K562 (cell line): ENCODE results near the gene TMEM204. TPM values are rescaled to one million over a fixed set of nuclear protein-coding genes. Genes with fewer than 3 reads are reported as not detected.
A peak's percentile ranks its signal among the peaks of the same experiment; 100 is the strongest.

Experiments
- ATAC-seq: fragments of 200-7000 bp; cut with Tn5 transposase; 3 replicates; pipeline ENCODE4 v1.9.1; 2020; ENCODE audit warnings: moderate library complexity
- BruUV-seq: library from RNA; stranded (reverse); fragments of 400-500 nt; replicated peaks from 2 replicates; lab custom pipeline; 2021; lab: Mats Ljungman, UMichigan
- CTCF ChIA-PET: fragments of 300-600 bp; formaldehyde crosslinking; extraction: SDS; loops from one replicate; lab custom pipeline; 2021; ENCODE audit warnings: low intra/inter-chr PET ratio; lab: Yijun Ruan, JAX
- POLR2A ChIA-PET: fragments of 300-600, 350-650 bp; sonication (Branson Sonifier 250); formaldehyde crosslinking; extraction: SDS; loops from one replicate; lab custom pipeline; 2021; ENCODE audit warnings: antibody characterized with exemption, inconsistent platforms; lab: Yijun Ruan, JAX
- DNase-seq, 4 experiments: peaks; one replicate each; pipeline versions ENCODE4 v3.0.0 to v3.0.0-alpha.2; 2011 to 2018; ENCODE audit warnings: low spot score in 3 of 4, mixed read lengths in 3 of 4; ENCODE audit errors: extremely low read depth in 1 of 4
- FAIRE-seq: peaks from 2 replicates; lab custom pipeline; 2011; peaks lifted over from hg19 to GRCh38; lab: Jason Lieb, UNC
- H2AFZ ChIP-seq: 2 replicates; pipeline ENCODE4 v1.6.0; 2011; ENCODE audit warnings: low read depth, low read length, control low read depth, inconsistent platforms
- H3K27ac ChIP-seq: fragments of 200-600 bp; 3 replicates; pipeline ENCODE4 v1.8.0; 2011; ENCODE audit warnings: low read depth, mild to moderate bottlenecking, control low read depth, inconsistent platforms, low read length, moderate library complexity, mixed read lengths; ENCODE audit errors: extremely low read depth
- H3K27me3 ChIP-seq, 2 experiments: fragments of 300-600 bp in 1 of 2; 2 replicates in 1 of 2; 3 replicates in 1 of 2; pipeline versions ENCODE4 v1.6.0 to v1.8.0; 2011; ENCODE audit warnings: inconsistent platforms in 2 of 2, low read length in 2 of 2, mild to moderate bottlenecking in 1 of 2, mixed read lengths in 1 of 2, moderate library complexity in 1 of 2; ENCODE audit not compliant: control insufficient read depth in 2 of 2, insufficient read depth in 2 of 2
- H3K36me3 ChIP-seq: fragments of 300-600 bp; 3 replicates; pipeline ENCODE4 v1.8.0; 2011; ENCODE audit warnings: mild to moderate bottlenecking, low read length, inconsistent platforms; ENCODE audit not compliant: control insufficient read depth, insufficient read depth
- H3K4me1 ChIP-seq, 2 experiments: fragments of 200-600 bp in 1 of 2; replicated peaks in 1 of 2; 2 replicates in 1 of 2; 3 replicates in 1 of 2; pipeline versions ENCODE4 v1.5.1 to v1.8.0; 2011; ENCODE audit warnings: inconsistent platforms in 2 of 2, low read length in 2 of 2, mild to moderate bottlenecking in 1 of 2, mixed read lengths in 1 of 2, moderate library complexity in 1 of 2; ENCODE audit not compliant: control insufficient read depth in 2 of 2, insufficient read depth in 2 of 2
- H3K4me2 ChIP-seq: 2 replicates; pipeline ENCODE4 v1.6.1; 2011; ENCODE audit warnings: low read length, control low read depth, inconsistent platforms, mixed read lengths; ENCODE audit not compliant: insufficient read depth
- H3K4me3 ChIP-seq: fragments of 200-600 bp; sonication (generic), shearing (Covaris generic); 2 replicates; pipeline ENCODE4 v1.5.1; 2016; ENCODE audit warnings: control low read depth, inconsistent platforms
- H3K79me2 ChIP-seq: fragments of 200-600 bp; 3 replicates; pipeline ENCODE4 v1.8.0; 2011; ENCODE audit warnings: low read length, inconsistent platforms; ENCODE audit not compliant: control insufficient read depth, insufficient read depth
- H3K9ac ChIP-seq, 2 experiments: 2 replicates each; pipeline versions ENCODE4 v1.6.0 to v1.6.1; 2011; ENCODE audit warnings: low read depth in 2 of 2, low read length in 2 of 2, control low read depth in 1 of 2, inconsistent platforms in 1 of 2, mild to moderate bottlenecking in 1 of 2, mixed read lengths in 1 of 2; ENCODE audit not compliant: insufficient read depth in 1 of 2
- H3K9me1 ChIP-seq: one replicate; pipeline ENCODE4 v1.6.0; 2011; ENCODE audit warnings: inconsistent platforms, mild to moderate bottlenecking, low read length, moderate library complexity; ENCODE audit not compliant: control insufficient read depth, insufficient read depth
- H3K9me3 ChIP-seq: replicated peaks from 2 replicates; pipeline ENCODE4 v1.5.1; 2011; ENCODE audit warnings: low read depth, low read length, inconsistent platforms; ENCODE audit not compliant: control insufficient read depth, insufficient read depth
- H4K20me1 ChIP-seq: replicated peaks from 2 replicates; pipeline ENCODE4 v1.6.1; 2011; ENCODE audit warnings: low read length, inconsistent platforms, mixed read lengths; ENCODE audit not compliant: control insufficient read depth, insufficient read depth
- CBFB ChIP-seq: sonication (generic); formaldehyde crosslinking; IDR thresholded peaks from 2 replicates; pipeline ENCODE4 v1.4.0; 2020; ENCODE audit warnings: mild to moderate bottlenecking, missing genetic modification reagents
- CEBPG ChIP-seq, 3 experiments: fragments of 200-800 bp in 1 of 3; sonication (Bioruptor generic) in 1 of 3; sonication (generic) in 1 of 3; formaldehyde crosslinking in 1 of 3; IDR thresholded peaks in 2 of 3; conservative IDR thresholded peaks in 1 of 3; 2 replicates each; pipeline versions ENCODE4 v1.6.1 to v1.8.0; 2016 to 2022; ENCODE audit warnings: missing compliant biosample characterization in 2 of 3, missing genetic modification characterization in 2 of 3, mild to moderate bottlenecking in 1 of 3, missing genetic modification reagents in 1 of 3
- E4F1 ChIP-seq: fragments of 250-450 bp; sonication (Bioruptor Pico); IDR thresholded peaks from 2 replicates; pipeline ENCODE4 v1.5.0; 2021; ENCODE audit warnings: mild to moderate bottlenecking, borderline replicate concordance
- HMBOX1 ChIP-seq: sonication (generic); IDR thresholded peaks from 2 replicates; pipeline ENCODE4 v1.6.1; 2016
- POU5F1 ChIP-seq: fragments of 150-350 bp; IDR thresholded peaks from 2 replicates; pipeline ENCODE4 v1.6.1; 2014; ENCODE audit warnings: borderline replicate concordance, low read length, low read depth, mild to moderate bottlenecking; ENCODE audit not compliant: partially characterized antibody
- SIX5 ChIP-seq, 2 experiments: IDR thresholded peaks; 2 replicates each; pipeline ENCODE4 v1.6.1; 2011; ENCODE audit warnings: low read length in 2 of 2, borderline replicate concordance in 1 of 2, low read depth in 1 of 2, mild to moderate bottlenecking in 1 of 2, moderate library complexity in 1 of 2; ENCODE audit not compliant: insufficient read depth in 1 of 2
- SLC30A9 ChIP-seq: fragments of 250-450 bp; sonication (Bioruptor Pico); IDR thresholded peaks from 2 replicates; pipeline ENCODE4 v1.8.0; 2022; ENCODE audit warnings: mild to moderate bottlenecking, moderate library complexity
- SRSF9 ChIP-seq: fragments of 200-400 bp; formaldehyde crosslinking; IDR thresholded peaks from 2 replicates; pipeline ENCODE4 v1.6.1; 2017; ENCODE audit warnings: low read depth, low read length, borderline replicate concordance
- TCF3 ChIP-seq: sonication (generic); formaldehyde crosslinking; IDR thresholded peaks from 2 replicates; pipeline ENCODE4 v1.4.0; 2020; ENCODE audit warnings: mild to moderate bottlenecking, missing genetic modification reagents
- ZFP36 ChIP-seq: fragments of 150-350 bp; IDR thresholded peaks from 2 replicates; pipeline ENCODE4 v1.6.1; 2018; ENCODE audit warnings: low read length, low read depth; ENCODE audit not compliant: partially characterized antibody
- WGBS: fragments of 100-300 bp; shearing (Covaris generic); methylation state at CpG from one replicate; pipeline ENCODE4 v1.1.6; 2016; ENCODE audit warnings: low coverage, mixed read lengths; ENCODE audit not compliant: insufficient coverage; ENCODE audit errors: missing lambda C conversion rate; 5-methylcytosine and 5-hydroxymethylcytosine counted together
- in situ Hi-C: fragments of 300-500 bp; cut with MboI; formaldehyde crosslinking; loops from 4 replicates; pipeline ENCODE4 v1.15.0; 2018; ENCODE audit warnings: inconsistent platforms, mixed read lengths
- intact Hi-C: fragments of 100-400 bp; cut with micrococcal nuclease; formaldehyde crosslinking; loops from 2 replicates; pipeline ENCODE4 v1.14.2; 2022
- polyA plus RNA-seq, 8 experiments: library from polyadenylated mRNA; depleted of rRNA in 4 of 8; stranded (reverse) in 5 of 8; unstranded in 3 of 8; fragments of >200 nt; fragmentation: Nextera tagmentation in 2 of 8; fragmentation: Illumina TruSeq in 1 of 8; extraction: Ambion mirVana in 2 of 8; extraction: Trizol in 1 of 8; gene quantifications; 2 replicates each; pipeline versions ENCODE4 v1.2.1 to v1.2.3, GENCODE V29; 2011 to 2014; ENCODE audit warnings: inconsistent platforms in 1 of 8, missing spikeins in 1 of 8
- total RNA-seq, 7 experiments: library from RNA; depleted of rRNA in 6 of 7; stranded (reverse); fragments of >200 nt in 6 of 7; fragmentation: Illumina TruSeq in 2 of 7; extraction: Trizol in 2 of 7; gene quantifications; 2 replicates each; pipeline versions ENCODE4 v1.2.1 to v1.2.3, GENCODE V29; 2011 to 2021; ENCODE audit warnings: low replicate concordance in 1 of 7
- TF ChIP-seq, protein P1 (sequence below): sonication (generic); formaldehyde crosslinking; IDR thresholded peaks from 2 replicates; pipeline ENCODE4 v1.8.0; 2022; ENCODE audit warnings: missing genetic modification reagents, mild to moderate bottlenecking, borderline replicate concordance
- TF ChIP-seq, protein P2 (sequence below): sonication (generic); formaldehyde crosslinking; IDR thresholded peaks from 2 replicates; pipeline ENCODE4 v1.8.0; 2022; ENCODE audit warnings: missing genetic modification reagents, mild to moderate bottlenecking, moderate library complexity, borderline replicate concordance

The TMEM204 gene
- total and polyA plus RNA-seq, 9 of the 15 experiments (the other 6 are each of a cell fraction or from before 2014, with no cell fraction given) = 0.04 to 0.18 TPM; not detected in 7

- FAIRE-seq (no peak), DNase-seq (no peak), ATAC-seq (no peak)
- no peaks in the 10 kb centered on the region for H4K20me1 ChIP-seq
- no peaks in the 10 kb centered on the region for H3K27me3 ChIP-seq
- WGBS = 49% methylated on average over 32 of the region's 33 CpGs
- H3K9me1 ChIP-seq = no peaks in the 10 kb centered on the region
- in situ Hi-C loops (no loop called here), intact Hi-C loops (no loop called here)
- BruUV-seq = no TSS peak
- TF ChIP-seq E4F1 (CRISPR knock-in tag) (no peak), ZFP36 (no peak), TCF3 (no peak), POU5F1 (no peak), CEBPG (CRISPR knock-in tag; IDR thresholded peaks at IDR 0.05) (no peak), CEBPG (tag; conservative IDR thresholded peaks at IDR 0.05 in 1 of 2, IDR thresholded peaks at IDR 0.05 in 1 of 2) (no peak), SIX5 (IDR thresholded peaks at IDR 0.05; ENCODE audit: borderline replicate concordance in 1 of 2, insufficient read depth in 1 of 2, low read depth in 1 of 2, low read length in 2 of 2) (no peak), SLC30A9 (no peak), CBFB (CRISPR knock-in tag) (no peak), HMBOX1 (no peak), SRSF9 (no peak)
- TF ChIP-seq, protein P1, sequence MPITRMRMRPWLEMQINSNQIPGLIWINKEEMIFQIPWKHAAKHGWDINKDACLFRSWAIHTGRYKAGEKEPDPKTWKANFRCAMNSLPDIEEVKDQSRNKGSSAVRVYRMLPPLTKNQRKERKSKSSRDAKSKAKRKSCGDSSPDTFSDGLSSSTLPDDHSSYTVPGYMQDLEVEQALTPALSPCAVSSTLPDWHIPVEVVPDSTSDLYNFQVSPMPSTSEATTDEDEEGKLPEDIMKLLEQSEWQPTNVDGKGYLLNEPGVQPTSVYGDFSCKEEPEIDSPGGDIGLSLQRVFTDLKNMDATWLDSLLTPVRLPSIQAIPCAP (CRISPR knock-in tag) = no peak
- TF ChIP-seq, protein P2, sequence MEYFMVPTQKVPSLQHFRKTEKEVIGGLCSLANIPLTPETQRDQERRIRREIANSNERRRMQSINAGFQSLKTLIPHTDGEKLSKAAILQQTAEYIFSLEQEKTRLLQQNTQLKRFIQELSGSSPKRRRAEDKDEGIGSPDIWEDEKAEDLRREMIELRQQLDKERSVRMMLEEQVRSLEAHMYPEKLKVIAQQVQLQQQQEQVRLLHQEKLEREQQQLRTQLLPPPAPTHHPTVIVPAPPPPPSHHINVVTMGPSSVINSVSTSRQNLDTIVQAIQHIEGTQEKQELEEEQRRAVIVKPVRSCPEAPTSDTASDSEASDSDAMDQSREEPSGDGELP (CRISPR knock-in tag) = no peak
- H3K36me3 ChIP-seq = no peaks in the 10 kb centered on the region
- no peak overlapping the region for H3K27ac ChIP-seq
- H3K79me2 ChIP-seq = no peaks in the 10 kb centered on the region
- ChIA-PET POLR2A (interaction anchor here (0.9 to 1.0 kb wide), 2 partner anchors 7 to 11 kb away, joined by 3 to 5 read pairs; no protein-coding TSS in a partner anchor), CTCF (no interaction called here)
- no peak overlapping the region for H2AFZ ChIP-seq
- H3K4me1 ChIP-seq = peaks cover 4 to 57% of the 10 kb centered on the region in 2 experiments; a peak in 4 of 5 replicates
- H3K9me3 ChIP-seq = no peaks in the 10 kb centered on the region
- H3K9ac ChIP-seq = peak overlapping the region in 1 of 2 experiments; percentile 35; a peak in 1 of 4 replicates
- H3K4me3 ChIP-seq = no peak overlapping the region
- H3K4me2 ChIP-seq = no peak overlapping the region
Measured at GRCh38 chr16:1486551-1487390, 46.7 kb upstream of the TMEM204 start.
